GM18907 (cell line): Measurements from ENCODE around the gene CDH22.

Source experiments
- ATAC-seq: cut with Tn5 transposase; IDR thresholded peaks from one replicate; pipeline ENCODE4 v1.9.1; 2021; ENCODE audit warnings: mild to moderate bottlenecking, moderate library complexity; ENCODE audit not compliant: unreplicated experiment

Gene CDH22

DNA sequence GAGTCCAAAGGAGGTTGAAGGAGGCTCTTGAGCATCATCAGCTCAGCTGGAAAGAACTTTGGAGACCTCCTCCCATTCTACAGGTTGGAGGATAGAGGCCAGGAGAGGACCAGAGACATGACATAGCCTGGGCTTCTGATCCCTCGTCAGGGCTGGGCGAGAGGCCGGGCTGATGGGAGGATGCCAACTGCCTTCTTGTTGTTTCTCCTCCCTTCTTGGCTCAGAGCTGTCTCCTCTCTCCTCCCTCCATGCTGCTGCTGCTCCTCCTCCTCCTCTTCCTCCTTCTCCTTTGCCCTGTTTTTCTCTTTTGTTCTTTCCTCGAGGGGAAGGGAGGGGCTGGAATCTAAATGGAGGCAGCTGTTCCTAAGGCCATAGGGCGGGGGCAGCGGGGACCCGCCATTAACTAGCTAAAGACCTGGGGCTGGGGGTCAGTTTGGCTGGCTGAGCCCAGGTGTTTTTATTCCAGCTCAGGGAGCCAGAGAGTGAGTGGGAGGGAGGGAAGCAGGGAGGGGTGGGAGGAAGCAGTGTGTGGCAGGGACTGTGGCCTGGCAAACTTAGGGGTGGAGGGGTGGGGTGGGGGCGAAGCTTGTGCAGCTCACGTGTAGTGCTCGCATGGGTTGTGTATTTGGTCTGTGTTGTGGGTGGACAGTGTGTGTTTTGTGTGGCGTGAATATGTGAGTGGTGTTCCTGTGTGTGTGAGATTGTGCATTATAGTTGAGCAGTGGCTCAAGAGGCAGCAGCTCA, 105.4 kb downstream of the CDH22 start:
- no peak for ATAC-seq

GRCh38 chr20:46200582-46201570, 107.4 kb downstream of the CDH22 start:
- no peak for ATAC-seq

DNA sequence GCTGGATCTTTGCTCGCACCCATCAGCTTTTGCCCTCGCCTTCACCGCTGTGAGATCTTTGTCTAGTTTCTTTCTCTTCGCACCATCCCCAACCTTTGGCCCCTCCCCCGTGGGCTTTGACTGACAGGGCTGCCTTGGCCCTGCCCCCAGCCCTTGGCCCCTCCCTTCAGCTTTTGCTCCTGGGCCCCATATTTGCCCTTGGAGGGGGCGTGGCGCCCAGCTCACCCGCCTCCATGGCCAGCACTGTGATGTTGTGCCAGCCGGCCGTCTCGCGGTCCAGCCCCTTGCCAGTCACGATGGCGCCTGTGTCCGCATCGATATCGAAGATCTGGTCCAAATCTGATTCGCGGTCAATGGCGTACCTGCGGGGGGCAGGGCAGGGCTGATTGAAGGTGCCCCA, 109.1 kb downstream of the CDH22 start:
- no peak for ATAC-seq

DNA sequence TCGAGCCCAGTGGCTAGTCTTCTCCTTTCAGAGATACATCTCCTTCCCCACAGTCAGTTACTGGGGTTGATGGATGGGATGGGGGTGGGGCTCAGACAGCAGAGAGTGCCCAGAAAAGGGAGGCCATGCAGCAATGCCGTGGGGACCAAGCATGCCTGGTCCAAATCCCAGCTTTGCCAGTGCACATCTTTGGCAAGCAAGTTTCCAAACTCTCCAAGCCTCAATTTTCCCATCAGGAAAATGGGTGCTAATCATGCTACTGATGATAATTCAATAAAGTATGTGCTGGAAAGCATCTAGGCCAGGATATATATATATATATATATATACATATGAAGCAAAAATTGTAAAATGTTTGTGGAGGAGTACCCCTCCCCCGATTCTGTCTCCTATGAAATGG, 111.3 kb downstream of the CDH22 start:
- no peak for ATAC-seq

DNA sequence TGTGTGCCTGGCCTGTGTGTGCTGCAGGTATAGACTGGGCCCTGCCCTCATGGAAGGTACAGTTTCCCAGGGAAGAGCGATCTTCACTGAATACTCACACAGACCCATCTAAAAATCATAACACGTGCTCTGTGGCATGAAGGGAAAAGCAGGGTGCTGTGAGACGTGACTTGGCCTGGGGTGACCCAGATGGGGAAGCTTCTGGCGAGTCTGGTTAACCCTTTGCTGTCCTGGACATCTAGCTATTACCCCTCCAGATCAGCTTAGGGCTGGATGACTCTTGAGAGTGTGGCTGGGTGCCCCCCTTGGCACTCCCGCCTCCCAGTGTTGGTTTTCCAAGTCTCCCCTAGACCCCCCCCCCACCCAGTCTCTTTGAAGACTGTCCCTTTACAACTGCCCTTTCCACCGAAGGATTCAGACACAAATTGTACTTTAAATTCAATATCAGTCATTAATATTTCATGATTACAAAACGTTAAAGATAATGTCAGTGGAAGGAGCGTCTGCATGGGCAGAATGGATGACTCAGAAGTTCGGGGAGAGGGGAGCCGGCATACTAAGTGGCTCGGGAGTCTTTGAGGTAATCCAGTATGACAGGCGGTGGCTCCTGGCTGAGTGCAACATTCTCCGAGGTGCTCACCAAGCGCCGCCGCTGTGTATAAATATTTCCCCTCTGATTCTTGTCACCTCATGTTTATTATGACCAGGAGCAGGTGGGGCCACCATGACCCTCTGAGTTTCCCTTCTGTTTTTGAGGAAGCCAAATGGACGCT, 112.8 kb downstream of the CDH22 start:
- no peak for ATAC-seq

DNA sequence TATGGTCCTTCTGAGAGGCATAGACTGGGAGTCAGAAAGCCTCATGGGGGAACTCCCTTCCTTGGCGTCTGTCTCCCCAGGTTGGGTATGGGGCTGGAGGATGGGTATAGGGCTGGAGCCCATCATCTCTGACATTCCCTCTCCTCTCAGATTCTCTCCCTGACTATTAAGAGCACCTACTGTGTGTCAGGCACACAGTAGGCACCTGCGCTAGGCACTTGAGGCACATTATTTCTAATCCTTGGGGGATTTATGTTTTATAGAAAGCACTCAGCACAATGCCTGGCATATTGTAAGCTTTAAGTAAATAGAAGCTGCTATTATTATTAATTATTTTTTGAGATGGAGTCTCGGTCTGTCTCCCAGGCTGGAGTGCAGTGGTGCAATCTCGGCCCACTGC, 113.9 kb downstream of the CDH22 start:
- ATAC-seq: no peak

GRCh38 chr20:46192376-46192944, 115.8 kb downstream of the CDH22 start:
- no peak for ATAC-seq

DNA sequence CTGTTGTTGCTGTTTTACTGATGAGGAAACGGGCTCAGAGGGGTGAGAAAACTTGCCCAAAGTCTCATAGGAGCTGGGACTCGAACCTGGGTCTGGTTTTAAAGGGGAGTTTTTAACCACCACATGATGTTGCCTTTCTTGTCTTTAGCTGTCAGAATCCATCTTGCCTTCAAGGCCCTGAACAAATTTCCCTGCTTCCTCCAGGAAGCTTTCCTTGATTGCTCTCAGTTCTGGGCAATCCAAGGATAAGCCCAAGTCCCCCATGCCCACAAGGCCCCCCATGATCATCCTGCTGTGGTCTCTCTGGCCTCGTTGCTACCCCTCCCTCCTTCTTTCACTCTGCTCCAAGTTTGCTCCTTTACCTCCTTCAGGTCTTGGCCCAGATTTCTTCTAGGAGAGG, 116.7 kb downstream of the CDH22 start:
- ATAC-seq: no peak

- ATAC-seq: no peak
These were observed 117.1 kb downstream of the CDH22 start for GRCh38 chr20:46191168-46191540.

- no peak for ATAC-seq
These were observed 117.7 kb downstream of the CDH22 start for GRCh38 chr20:46190478-46191167.

- no peak for ATAC-seq
These were observed 119.3 kb downstream of the CDH22 start for GRCh38 chr20:46188866-46189541.

DNA sequence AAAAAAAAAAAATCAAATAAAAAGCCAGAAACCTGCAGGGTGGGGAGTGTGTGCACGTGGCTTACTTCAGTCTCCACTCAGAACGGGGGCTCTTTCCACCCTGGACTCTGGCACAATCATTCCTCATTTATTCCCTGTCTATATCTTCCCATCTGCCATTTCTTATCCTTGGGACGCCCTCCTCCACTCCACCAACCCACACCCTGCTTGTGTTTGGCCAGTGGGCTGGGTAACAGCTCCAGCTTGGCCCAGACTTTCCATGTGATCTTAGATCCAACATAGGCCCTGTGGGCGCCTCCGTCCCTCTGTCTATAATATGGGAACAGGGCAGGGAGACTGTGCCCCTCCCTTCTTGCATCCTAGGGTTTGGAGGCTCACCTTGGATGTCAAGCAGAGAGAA, 122.1 kb downstream of the CDH22 start:
- ATAC-seq: no peak

GRCh38 chr20:46185353-46185752, 122.9 kb downstream of the CDH22 start:
- ATAC-seq: no peak

- no peak for ATAC-seq
These were observed 124.5 kb downstream of the CDH22 start for GRCh38 chr20:46183768-46184167.

- no peak for ATAC-seq
These were observed 125.8 kb downstream of the CDH22 start for GRCh38 chr20:46182276-46183200.

DNA sequence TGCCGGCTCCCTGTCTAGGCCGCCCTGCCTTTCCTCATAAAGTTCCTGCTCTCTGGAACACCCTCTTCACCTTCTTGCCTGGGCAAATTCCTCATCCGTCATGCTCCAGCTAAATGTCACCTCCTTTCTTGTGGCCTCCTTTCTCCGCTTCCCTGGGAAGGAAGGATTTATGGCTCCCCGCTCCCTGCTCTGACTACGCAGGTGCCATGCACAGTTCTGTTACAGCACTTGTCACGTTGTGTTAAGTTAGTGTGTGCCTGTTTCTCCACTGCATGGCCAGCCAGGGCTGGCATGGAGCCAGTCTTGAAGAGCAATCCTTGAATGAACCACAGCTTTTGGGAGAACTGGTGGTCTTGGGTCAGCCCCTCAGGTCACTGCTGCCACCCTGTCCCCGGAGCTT, 128.4 kb downstream of the CDH22 start:
- ATAC-seq: no peak

- no peak for ATAC-seq
These were observed 129.4 kb downstream of the CDH22 start for GRCh38 chr20:46178891-46179290.

DNA sequence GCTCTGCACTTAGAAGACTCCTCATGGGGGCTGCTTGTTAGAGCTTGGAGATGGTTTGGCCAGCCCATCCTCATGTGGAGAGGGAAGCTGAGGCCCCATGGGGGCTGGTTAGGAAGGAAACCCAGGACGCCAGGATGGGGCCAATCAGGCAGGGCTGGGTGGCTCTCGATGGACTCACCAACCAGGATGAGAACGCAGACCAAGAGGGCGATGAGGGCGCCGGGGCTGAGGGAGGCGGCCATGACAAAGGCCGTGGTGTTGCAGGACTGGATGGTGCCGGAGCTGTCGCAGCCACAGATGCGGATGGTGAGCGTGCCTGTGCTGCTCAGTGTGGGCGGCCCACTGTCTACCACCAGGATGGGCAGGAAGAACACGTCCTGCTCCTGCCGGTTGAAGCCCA, 130.5 kb downstream of the CDH22 start:
- ATAC-seq: no peak
